GM04503 (cell line): ENCODE data around the gene KRT83.
"Not testable (repeated sequence)": the region's sequence is repeated elsewhere in the genome, so short reads cannot be mapped to it uniquely, and the experiment has no call there.

Source experiments
- DNase-seq: peaks from one replicate; pipeline ENCODE4 v3.0.0-alpha.2; 2012; ENCODE audit warnings: low read depth

The KRT83 gene

GRCh38 chr12:52331833-52332232 is 10.6 kb upstream of the KRT83 start:
- DNase-seq: no peak

- DNase-seq: no peak
Observed at GRCh38 chr12:52331039-52331438, 9.8 kb upstream of the KRT83 start.

- no peak for DNase-seq
Observed at GRCh38 chr12:52327830-52328500, 6.8 kb upstream of the KRT83 start.

GRCh38 chr12:52327052-52327829 is 6.0 kb upstream of the KRT83 start:
- peak; percentile 60 for DNase-seq

- DNase-seq: no peak
Observed at GRCh38 chr12:52324153-52324444, 2.9 kb upstream of the KRT83 start.

- DNase-seq: no peak
Observed at GRCh38 chr12:52323416-52324152, 2.4 kb upstream of the KRT83 start.

GRCh38 chr12:52323001-52323400 is 1.8 kb upstream of the KRT83 start:
- no peak for DNase-seq

GRCh38 chr12:52322069-52322468 is 871 bp upstream of the KRT83 start:
- DNase-seq: no peak

- no peak for DNase-seq
Observed at GRCh38 chr12:52321418-52321817, 220 bp upstream of the KRT83 start.

GRCh38 chr12:52319097-52319496 is 2.1 kb downstream of the KRT83 start:
- DNase-seq: no peak

GRCh38 chr12:52318241-52318990 is 2.8 kb downstream of the KRT83 start:
- DNase-seq: no peak

GRCh38 chr12:52317468-52318052 is 3.6 kb downstream of the KRT83 start:
- DNase-seq: no peak

- no peak for DNase-seq
Observed at GRCh38 chr12:52316701-52317100, 4.5 kb downstream of the KRT83 start.

- DNase-seq: no peak
Observed at GRCh38 chr12:52316290-52316689, 4.9 kb downstream of the KRT83 start.

- DNase-seq: not testable (repeated sequence)
Observed at GRCh38 chr12:52315721-52316120, 5.5 kb downstream of the KRT83 start.

GRCh38 chr12:52314511-52314910 is 6.7 kb downstream of the KRT83 start:
- DNase-seq: no peak

- DNase-seq: no peak
Observed at GRCh38 chr12:52313926-52314325, 7.3 kb downstream of the KRT83 start.

- DNase-seq: no peak
Observed at GRCh38 chr12:52313461-52313860, 7.7 kb downstream of the KRT83 start.

GRCh38 chr12:52312086-52312485 is 9.1 kb downstream of the KRT83 start:
- DNase-seq: no peak

GRCh38 chr12:52311285-52311648 is 9.9 kb downstream of the KRT83 start:
- DNase-seq: peak; percentile 3

GRCh38 chr12:52310622-52311284 is 10.4 kb downstream of the KRT83 start:
- DNase-seq: peak; percentile 14
